Activated T-helper 1 cell treated with anti-CD3 and anti-CD28 coated beads, Interleukin-12 subunit alpha, Interleukin-12 subunit beta, Interleukin-2, Interleukin-4 antibody, amounts not matched to agents 30 ng/mL and 10 ng/mL and 1 ng/mL, durations not matched to agents 14 hours and 24 hours and 36 hours (primary cell): Measurements from ENCODE around the gene CYP24A1. TPM values are rescaled to one million over a fixed set of nuclear protein-coding genes. Genes with fewer than 3 reads are reported as not detected.
"Not testable (repeated sequence)": the region's sequence is repeated elsewhere in the genome, so short reads cannot be mapped to it uniquely, and the experiment has no call there.

Source experiments
- DNase-seq: peaks from one replicate; pipeline ENCODE4 v3.0.0; 2021; ENCODE audit warnings: low spot score
- H3K27ac Mint-ChIP-seq: one replicate; pipeline ENCODE4 v1.8.0; 2021; ENCODE audit warnings: mild to moderate bottlenecking, mixed read lengths
- H3K27me3 Mint-ChIP-seq: one replicate; pipeline ENCODE4 v1.8.0; 2022; ENCODE audit warnings: mild to moderate bottlenecking, moderate library complexity, mixed read lengths; ENCODE audit not compliant: insufficient read depth
- H3K36me3 Mint-ChIP-seq: one replicate; pipeline ENCODE4 v1.8.0; 2021; ENCODE audit warnings: low read depth, mixed read lengths
- H3K4me1 Mint-ChIP-seq: one replicate; pipeline ENCODE4 v1.8.0; 2021; ENCODE audit warnings: low read depth, mixed read lengths
- H3K4me3 Mint-ChIP-seq: one replicate; pipeline ENCODE4 v1.8.0; 2021; ENCODE audit warnings: mild to moderate bottlenecking, moderate library complexity, mixed read lengths
- H3K9me3 Mint-ChIP-seq: one replicate; pipeline ENCODE4 v1.8.0; 2021; ENCODE audit warnings: mixed read lengths
- intact Hi-C: fragments of 100-400 bp; cut with micrococcal nuclease; formaldehyde crosslinking; loops from one replicate; pipeline ENCODE4 v1.15.1; 2024
- total RNA-seq: library from RNA; stranded (reverse); gene quantifications from 2 replicates; pipeline ENCODE4 v1.2.3, GENCODE V29; 2022

The CYP24A1 gene
- total RNA-seq, 1 donor from 2014 or later, result not detected

DNA sequence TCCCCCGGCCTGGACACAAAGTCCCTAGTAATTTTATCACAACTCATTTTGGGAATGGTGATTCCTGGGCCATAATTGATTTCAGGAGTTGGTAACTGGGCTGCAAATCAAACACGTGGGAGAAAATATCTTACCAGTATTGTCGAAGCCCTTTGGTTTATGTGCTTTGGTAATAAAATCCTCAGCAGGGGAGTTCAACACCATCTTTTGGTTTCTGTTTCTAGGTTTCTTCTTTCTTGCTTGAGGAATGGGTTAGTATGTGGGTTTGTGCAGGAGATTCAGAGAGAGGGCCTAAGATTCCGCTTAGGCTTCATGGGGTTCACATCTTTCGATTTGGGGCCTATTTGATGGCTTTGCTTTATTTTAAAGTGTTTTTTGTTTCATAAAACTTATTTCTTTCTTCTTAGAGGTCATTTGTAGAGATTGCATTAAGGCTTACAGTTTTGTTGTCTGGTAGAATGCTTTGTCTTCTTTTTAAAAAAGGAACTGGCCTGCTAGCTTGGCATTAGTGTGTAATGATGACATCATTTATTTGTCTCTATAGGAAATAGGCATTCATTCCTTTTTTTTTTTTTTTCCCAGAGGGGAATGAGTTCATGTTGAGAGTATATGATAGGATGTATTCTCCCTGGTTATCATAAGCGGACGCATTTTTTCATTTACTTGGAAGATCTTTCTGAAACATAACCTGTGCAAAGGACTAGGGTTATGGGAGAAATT, 45.8 kb downstream of the CYP24A1 start:
- no peak overlapping the region for H3K4me3 Mint-ChIP-seq
- H3K4me1 Mint-ChIP-seq, result no peaks in the 10 kb centered on the region
- no peak overlapping the region for H3K27ac Mint-ChIP-seq
- intact Hi-C loops, result no loop called here
- DNase-seq, result no peak
- H3K36me3 Mint-ChIP-seq, result no peaks in the 10 kb centered on the region
- peaks cover 4% of the 10 kb centered on the region for H3K9me3 Mint-ChIP-seq
- no peaks in the 10 kb centered on the region for H3K27me3 Mint-ChIP-seq

DNA sequence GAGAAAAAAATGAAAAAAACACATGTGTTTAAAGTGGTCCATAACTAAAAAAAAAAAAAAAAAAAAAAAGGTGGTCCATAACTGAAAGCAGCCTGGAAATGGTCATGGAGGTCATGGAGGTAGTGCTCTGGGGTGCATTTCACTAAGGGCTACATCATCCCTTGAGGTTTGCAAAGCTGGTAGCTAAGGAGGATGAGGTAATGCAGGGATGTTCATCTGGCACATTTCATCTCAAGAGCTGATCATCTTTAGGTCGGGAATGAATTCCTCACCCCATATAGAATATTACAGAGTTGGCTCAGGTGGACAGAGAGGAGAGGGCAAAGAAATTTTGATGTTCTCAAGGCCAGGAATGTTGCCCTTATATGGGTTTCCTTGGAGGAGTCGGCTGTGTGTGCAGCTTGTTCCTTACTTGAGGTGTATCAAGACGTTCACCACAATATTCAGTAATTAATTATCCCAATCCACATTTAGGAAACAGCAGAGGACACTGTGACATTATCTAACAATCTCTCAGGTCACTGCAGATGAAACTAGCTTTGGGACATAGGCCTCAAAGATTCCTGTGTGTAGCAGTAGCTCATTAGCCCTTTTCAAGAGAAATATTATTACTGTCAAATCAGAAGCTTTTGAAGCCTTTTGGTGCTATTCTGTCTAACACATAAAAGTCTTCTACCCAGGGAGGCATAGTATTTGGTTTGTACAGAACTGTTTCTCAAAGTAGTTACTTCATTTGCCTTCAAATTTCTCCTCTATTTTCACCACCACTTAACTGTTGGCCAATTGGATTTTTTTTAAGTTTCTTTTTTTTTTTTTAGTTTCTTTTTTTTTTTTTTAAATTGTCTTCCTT, 46.8 kb downstream of the CYP24A1 start:
- intact Hi-C loops, result no loop called here
- no peak for DNase-seq
- Mint-ChIP-seq H3K4me3 (no peak overlapping the region), H3K4me1 (no peaks in the 10 kb centered on the region), H3K27me3 (no peaks in the 10 kb centered on the region), H3K9me3 (peaks cover 4% of the 10 kb centered on the region), H3K27ac (no peak overlapping the region), H3K36me3 (no peaks in the 10 kb centered on the region)

DNA sequence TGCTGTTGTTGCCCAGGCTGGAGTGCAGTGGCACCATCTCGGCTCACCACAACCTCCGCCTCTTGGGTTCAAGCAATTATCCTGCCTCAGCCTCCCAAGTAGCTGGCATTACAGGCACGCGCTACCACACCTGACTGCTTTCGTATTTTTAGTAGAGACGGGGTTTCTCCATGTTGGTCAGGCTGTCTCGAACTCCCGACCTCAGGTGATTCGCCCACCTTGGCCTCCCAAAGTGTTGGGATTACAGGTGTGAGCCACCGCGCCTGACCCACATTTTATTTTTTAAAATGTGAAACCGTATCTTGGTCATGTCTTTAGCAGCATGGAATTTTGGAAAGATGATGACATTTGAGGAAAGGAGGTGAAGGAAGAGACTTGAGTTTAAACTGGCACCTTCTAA, 47.5 kb downstream of the CYP24A1 start:
- H3K4me3 Mint-ChIP-seq, DNase-seq, H3K9me3 Mint-ChIP-seq, H3K4me1 Mint-ChIP-seq, intact Hi-C loops, H3K27ac Mint-ChIP-seq, H3K36me3 Mint-ChIP-seq, H3K27me3 Mint-ChIP-seq: not testable (repeated sequence)

DNA sequence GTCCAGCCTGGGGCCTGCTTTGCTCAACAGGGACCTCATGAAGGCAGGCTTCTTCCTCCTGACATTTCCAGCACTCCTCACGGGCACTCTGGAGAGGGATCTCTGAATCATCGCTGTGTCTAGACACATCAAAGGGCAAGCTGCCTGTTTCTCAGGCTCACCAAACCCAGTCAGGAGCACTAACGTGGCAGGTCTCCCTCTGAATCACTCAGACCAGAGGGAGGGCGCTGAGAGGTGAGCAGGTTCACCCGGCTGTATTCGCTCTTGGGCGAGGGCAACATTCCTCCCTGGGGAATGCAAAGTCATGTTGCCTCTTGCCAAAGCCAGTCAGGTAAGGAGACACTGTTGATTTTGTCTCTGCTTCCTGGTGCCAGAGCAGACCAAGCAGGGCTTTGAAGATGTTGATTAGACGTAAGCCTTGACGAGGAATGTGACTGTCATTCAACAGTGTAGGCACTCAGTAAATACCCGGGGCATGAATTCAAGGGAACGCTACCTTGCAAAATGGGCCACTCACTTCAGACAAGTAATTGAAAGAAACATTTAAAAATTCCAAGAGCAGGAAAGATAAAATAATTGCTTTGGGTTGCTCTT, 50.1 kb downstream of the CYP24A1 start:
- H3K27me3 Mint-ChIP-seq, result peaks cover 4% of the 10 kb centered on the region
- DNase-seq, result no peak
- intact Hi-C loops, result no loop called here
- H3K27ac Mint-ChIP-seq, result no peak overlapping the region
- no peaks in the 10 kb centered on the region for H3K4me1 Mint-ChIP-seq
- H3K36me3 Mint-ChIP-seq, result no peaks in the 10 kb centered on the region
- H3K4me3 Mint-ChIP-seq, result no peak overlapping the region
- H3K9me3 Mint-ChIP-seq, result no peaks in the 10 kb centered on the region

DNA sequence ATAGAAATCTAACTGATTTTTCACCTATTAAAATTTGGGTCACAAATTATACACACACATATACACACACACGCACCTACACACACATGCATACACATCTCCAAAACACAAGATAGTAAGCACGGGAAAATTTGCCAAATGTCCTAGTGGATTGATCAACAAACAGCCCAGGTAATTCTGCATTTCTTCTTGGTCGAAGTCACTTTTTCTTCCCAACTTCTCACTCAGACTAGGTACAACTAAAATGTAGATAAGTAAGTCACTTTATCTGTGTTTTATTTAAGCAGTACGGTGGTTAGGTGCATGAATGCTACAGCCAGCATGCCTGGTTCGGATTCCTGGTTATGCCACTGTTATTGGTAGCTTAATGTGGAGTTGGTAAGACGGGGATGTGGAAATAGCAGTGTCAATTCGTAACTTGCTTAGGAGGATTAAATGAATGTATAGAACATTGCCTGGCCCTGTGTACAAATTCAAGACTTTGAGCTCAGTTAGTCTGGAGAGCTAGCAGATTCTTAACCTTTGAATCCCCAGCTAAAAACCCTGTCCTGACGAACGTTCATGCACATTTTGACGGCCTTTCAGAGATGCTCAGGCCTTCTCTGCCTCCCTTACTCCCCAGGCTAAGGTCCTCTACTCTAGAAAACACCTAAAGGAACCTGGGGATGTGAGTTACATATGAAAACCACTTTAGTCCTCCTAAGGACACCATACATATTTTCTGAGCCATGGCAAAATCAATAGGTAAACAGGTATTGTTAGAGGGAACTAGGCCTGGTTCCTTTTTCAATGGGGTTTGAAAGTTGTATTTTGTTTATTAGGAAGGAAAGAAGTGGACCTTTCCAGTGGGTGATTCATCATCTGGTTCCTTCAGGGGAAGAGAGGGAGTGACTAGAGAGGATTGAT, 50.9 kb downstream of the CYP24A1 start:
- intact Hi-C loops, result no loop called here
- H3K27me3 Mint-ChIP-seq, result peaks cover 6% of the 10 kb centered on the region
- H3K36me3 Mint-ChIP-seq, result no peaks in the 10 kb centered on the region
- no peak overlapping the region for H3K27ac Mint-ChIP-seq
- H3K4me1 Mint-ChIP-seq, result no peaks in the 10 kb centered on the region
- H3K4me3 Mint-ChIP-seq, result no peak overlapping the region
- H3K9me3 Mint-ChIP-seq, result no peaks in the 10 kb centered on the region
- no peak for DNase-seq

DNA sequence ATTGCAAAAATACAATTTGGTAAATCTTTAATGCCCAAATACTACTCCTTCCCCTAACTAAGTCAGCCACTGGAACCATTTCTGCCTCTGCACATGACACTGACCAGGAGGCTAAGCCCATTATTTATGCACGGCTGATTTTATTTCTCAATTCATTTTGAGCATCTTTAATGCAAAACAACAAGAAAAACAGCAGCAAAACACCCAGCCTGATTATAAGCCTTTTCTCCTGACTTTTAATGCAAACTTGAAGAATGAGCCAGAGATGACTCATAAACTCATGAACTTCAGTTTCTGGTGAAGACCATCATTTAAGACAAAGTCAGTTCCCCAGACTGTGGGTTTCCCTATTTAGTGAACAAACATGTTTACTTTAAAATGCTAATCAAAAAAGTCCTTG, 51.6 kb downstream of the CYP24A1 start:
- Mint-ChIP-seq H3K4me3 (no peak overlapping the region), H3K27me3 (peaks cover 6% of the 10 kb centered on the region), H3K27ac (no peak overlapping the region), H3K4me1 (no peaks in the 10 kb centered on the region), H3K36me3 (no peaks in the 10 kb centered on the region), H3K9me3 (no peaks in the 10 kb centered on the region)
- DNase-seq, result no peak
- intact Hi-C loops, result no loop called here

DNA sequence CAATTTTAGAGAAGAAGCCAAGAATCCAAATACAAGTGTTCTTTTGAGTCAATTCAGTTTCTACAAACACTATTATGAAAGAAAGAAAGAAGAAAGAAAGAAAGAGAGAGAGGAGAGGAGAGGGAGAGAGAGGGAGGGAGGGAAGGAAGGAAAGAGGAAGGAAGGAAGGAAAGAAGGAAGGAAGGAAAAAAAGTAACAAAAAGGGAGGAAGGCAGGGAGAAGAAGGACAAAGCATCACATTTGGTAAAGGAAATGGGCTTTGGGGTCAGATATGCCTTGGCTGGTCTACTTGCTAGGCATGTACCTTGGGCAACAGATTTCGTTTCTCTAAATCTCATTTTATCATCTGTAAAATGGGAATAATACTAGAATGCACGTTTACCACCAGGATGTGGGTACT, 54.0 kb downstream of the CYP24A1 start:
- no peak for DNase-seq
- intact Hi-C loops, result no loop called here
- Mint-ChIP-seq H3K36me3 (no peaks in the 10 kb centered on the region), H3K4me3 (no peak overlapping the region), H3K4me1 (no peaks in the 10 kb centered on the region), H3K9me3 (no peaks in the 10 kb centered on the region), H3K27ac (no peak overlapping the region), H3K27me3 (peaks cover 10% of the 10 kb centered on the region)

DNA sequence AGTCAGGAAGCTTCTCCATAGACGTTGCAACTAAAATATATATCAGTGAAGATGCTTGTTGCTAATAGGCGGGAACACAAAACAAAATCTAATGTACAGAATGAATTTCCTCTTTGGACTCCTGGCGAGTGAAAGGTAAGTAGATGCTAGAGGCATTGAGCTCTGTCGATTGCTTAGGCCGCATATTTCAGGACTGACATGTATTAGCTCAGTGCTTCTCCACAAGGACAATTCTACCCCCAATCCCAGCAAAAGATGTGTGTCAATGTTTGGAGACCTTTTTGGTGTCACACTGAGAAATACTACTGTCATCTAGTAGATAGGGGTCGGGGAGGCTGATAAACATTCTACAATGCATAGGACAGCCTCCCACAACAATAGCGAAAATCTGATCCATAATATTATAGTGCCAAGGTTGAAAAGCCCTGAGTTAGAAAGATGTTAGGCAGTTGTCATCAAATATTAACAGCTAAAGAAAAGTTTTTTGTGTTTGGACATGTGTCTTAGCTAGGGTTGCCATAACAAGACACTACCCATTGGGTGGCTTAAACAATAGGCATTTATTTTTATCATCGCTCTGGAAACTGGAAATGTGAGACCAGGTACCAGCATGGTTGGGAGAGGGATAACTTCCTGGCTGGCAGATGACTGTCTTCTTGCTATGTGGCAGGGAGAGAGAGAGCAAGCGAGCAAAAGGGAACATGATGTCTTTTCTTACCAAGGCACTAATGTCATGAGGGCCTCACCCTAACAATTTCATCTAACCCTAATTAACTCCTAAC, 55.4 kb downstream of the CYP24A1 start:
- H3K4me3 Mint-ChIP-seq, result no peak overlapping the region
- no peak for DNase-seq
- intact Hi-C loops, result no loop called here
- H3K4me1 Mint-ChIP-seq, result no peaks in the 10 kb centered on the region
- H3K27ac Mint-ChIP-seq, result no peak overlapping the region
- no peaks in the 10 kb centered on the region for H3K36me3 Mint-ChIP-seq
- peaks cover 14% of the 10 kb centered on the region for H3K27me3 Mint-ChIP-seq
- H3K9me3 Mint-ChIP-seq, result no peaks in the 10 kb centered on the region

DNA sequence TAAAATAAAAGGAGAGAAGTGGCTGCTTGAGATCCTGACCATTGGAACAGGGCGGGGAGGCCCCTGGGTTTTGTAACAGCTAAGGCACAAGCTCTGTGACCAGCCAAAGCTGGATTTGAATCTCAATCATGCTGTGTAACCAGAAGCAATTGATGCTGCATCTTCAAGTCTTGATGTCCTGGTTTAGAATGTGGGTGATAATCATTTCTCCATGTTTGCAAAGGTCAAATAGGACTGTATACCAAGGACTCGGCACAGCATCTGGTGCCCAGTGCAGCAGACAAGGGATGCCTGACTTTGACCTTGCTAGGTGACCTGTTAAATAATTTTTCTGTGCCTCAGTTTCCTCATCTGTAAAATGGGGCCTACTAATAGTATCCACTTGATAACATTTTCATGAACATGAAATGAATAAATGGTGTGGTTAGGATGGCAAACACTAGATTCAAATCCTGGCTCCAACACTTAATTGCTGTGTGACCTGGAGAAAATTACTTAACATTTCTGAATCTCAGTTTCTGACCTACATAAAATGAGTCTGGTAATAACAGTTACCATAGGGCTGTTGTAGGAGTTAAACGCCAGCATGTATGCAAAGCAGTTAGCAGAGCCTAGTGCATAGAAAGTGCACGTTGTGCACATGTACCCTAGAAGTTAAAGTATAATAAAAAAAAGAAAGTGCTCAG, 57.1 kb downstream of the CYP24A1 start:
- H3K27me3 Mint-ChIP-seq, result peaks cover 16% of the 10 kb centered on the region
- no peak for DNase-seq
- no peak overlapping the region for H3K27ac Mint-ChIP-seq
- H3K4me3 Mint-ChIP-seq, result no peak overlapping the region
- H3K36me3 Mint-ChIP-seq, result no peaks in the 10 kb centered on the region
- no peaks in the 10 kb centered on the region for H3K4me1 Mint-ChIP-seq
- H3K9me3 Mint-ChIP-seq, result no peaks in the 10 kb centered on the region
- intact Hi-C loops, result no loop called here

DNA sequence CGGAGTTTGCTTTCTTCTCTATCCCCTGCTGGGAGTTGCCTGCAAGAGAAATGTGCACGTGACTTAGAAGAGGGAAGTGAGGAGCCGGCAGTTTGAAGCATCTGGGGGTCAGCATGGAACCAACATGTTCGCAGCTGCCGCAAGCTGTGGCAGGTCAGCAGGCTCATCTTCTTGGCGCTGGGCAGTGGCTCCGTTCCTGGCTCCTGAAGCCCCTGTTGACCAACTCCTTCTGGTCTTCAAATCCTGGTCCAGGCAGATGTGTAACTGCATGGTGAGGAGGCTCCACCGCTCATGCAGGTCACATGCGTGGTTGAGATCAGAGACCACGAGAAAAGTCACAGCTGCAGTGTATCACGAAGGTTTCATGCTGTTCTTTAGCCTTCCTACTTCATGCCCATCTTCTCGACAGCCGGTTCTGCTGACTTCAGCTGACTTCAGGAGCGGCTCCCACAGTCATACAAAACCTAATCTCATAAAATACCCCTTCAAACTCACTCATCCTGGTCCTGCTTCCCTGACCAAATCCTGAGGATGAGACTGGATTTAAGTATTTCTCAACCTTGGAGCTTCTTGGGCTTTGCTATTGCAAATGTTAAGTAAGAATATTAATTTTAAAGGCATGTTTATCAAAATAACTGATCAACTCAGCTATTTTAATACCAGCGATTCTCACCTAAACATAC, 58.5 kb downstream of the CYP24A1 start:
- intact Hi-C loops, result no loop called here
- H3K9me3 Mint-ChIP-seq, result no peaks in the 10 kb centered on the region
- H3K27ac Mint-ChIP-seq, result no peak overlapping the region
- no peaks in the 10 kb centered on the region for H3K4me1 Mint-ChIP-seq
- H3K36me3 Mint-ChIP-seq, result no peaks in the 10 kb centered on the region
- H3K4me3 Mint-ChIP-seq, result no peak overlapping the region
- no peak for DNase-seq
- peaks cover 16% of the 10 kb centered on the region for H3K27me3 Mint-ChIP-seq

DNA sequence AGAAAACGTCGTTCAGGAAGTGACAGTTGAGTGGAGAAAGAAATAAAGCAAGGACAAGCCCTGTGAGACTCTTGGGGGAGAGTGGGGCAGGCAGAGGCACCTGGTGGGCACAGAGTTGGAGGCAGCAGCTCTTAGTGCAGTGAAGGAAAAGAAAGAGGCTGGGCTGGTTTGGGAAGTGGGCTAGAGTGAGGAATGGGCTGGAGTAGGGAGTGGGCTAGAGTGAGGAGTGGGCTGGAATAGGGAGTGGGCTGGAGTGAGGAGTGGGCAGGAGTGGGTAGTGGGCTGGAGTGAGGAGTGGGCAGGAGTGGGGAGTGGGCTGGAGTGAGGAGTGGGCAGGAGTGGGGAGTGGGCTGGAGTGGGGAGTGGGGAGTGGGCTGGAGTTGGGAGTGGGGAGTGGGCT, 59.7 kb downstream of the CYP24A1 start:
- H3K4me1 Mint-ChIP-seq, result no peaks in the 10 kb centered on the region
- no peaks in the 10 kb centered on the region for H3K36me3 Mint-ChIP-seq

More for the DNA sequence above, 59.7 kb downstream of the CYP24A1 start:
- intact Hi-C loops, result no loop called here
- no peak for DNase-seq
- Mint-ChIP-seq H3K9me3 (no peaks in the 10 kb centered on the region), H3K4me3 (no peak overlapping the region), H3K27ac (no peak overlapping the region), H3K27me3 (peaks cover 12% of the 10 kb centered on the region)
